ENCODE measurements around the gene MCM9.
A peak's percentile ranks its signal among the peaks of the same experiment; 100 is the strongest.
"Not testable (repeated sequence)": the region's sequence is repeated elsewhere in the genome, so short reads cannot be mapped to it uniquely, and the experiment has no call there.

The MCM9 gene

DNA sequence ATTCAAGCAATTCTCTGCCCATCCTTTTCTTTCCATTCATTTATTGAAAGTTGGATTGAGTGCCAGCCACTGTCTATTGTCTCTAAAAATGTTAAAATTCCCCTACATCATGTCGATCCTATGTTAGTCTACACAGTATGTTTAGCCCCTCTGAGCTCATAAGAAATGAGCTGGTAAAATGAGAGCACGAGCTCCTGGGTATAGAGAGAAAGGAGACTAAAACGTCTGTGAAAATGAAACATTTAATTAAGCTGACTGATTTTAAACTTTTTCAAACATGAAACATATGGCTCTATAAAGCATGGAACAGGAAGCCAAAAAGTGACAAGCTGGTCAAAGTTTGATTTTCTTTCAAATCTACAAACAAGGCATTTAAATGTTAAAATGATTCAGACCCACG lies 145.0 kb downstream of the MCM9 start:
- no peak for DNase-seq

GRCh38 chr6:118789419-118789818 lies 145.5 kb downstream of the MCM9 start:
- no peak for DNase-seq

DNA sequence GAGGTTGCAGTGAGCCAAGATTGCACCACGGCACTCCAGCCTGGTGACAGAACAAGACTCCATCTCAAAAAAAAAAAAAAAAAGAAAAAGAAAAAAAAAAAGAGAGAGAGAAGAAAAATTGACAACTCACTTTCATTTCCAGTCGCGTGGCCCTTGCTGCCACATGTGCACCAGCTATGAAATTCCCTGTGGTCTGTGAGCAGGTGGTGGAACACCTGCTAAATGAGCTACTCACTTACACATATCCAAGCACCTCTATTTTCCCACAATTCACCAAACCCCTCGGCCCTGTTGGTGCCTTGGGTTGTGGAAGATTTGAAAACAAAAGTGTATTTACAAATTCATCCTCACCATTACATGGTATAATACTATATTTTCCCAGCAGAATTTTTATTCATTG lies 146.3 kb downstream of the MCM9 start:
- DNase-seq: no peak

DNA sequence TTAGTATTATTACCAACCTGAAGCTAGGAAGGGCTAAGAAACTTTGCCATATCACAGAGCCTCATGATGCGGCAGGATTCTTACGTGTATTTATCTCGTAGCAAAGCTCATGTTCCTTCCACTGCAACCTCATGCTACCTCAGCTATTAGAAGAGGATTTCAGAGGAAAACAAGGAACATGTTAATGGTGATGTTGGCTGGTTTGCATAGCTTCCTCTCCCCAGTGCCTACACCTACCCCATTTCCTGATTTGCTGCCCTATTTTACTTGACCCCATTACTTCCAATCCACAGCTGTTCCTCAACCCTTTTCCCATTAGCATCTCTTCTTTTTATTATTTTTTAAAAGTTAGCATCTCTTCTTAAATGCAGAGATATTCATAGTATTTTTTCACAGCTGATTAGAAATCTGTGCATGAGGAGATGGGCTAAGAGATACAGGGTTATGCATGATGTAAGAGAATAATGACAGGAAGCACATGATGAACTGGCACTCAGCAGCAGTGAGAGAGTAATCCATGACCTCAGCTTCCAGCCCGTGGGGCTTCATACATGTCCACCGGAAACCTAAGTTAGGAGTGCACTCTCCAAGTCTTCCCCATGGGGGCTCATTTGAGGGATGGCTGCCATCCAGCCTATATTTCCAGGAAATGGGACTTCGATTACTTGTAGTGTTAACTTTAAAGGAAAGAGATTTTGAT lies 147.1 kb downstream of the MCM9 start:
- DNase-seq: peak; percentile 39

- DNase-seq: no peak
Observed at GRCh38 chr6:118786596-118787453, 148.1 kb downstream of the MCM9 start.

DNA sequence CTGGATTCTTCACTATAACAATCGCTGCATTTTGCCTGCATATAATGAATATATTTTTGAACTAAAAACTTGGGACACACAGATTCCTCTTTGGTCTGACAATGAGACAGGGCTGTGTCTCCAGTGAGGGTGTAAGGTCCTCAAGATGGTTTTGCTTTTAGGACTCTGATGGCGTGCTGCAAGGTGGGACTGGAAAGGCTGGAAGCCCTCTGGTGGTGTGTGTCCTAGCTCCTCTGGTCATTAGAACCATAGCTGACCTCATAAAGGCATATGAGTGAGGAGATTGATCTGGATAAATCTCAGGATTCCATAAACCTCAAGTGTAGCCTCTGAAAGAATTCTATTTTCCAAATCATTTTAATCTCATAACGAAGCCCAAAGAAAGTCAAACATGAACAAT lies 149.4 kb downstream of the MCM9 start:
- no peak for DNase-seq

GRCh38 chr6:118784641-118785164 lies 150.3 kb downstream of the MCM9 start:
- DNase-seq: no peak

DNA sequence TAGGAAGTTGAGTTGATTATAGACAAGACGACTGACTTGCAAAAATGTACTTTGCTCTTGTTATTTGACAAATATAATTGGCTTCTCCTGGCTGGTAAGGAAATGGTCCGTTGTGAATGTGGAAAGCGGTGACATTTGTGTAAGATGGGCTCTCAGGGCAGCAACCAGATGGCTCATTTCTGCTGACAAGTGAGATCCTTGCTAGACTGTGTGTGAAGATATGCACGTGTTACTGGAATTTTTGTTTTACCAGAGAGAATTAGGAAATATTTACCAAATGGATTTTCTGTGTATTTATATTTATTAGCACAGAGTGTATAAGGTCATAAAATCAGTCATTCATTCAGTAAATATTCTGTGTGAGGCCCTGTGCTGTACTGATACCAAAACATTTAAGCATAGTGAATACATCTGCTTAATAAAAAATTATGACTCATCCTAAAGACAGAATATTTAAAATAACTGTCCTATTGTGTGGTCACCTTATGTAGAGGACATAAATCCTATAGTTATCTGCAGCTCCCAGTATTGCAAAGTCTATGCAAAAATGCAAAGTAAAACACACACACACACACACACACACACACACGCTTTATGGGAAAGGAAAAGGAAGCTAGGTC lies 150.9 kb downstream of the MCM9 start:
- DNase-seq: no peak

- no peak for DNase-seq
Observed at GRCh38 chr6:118782651-118783050, 152.3 kb downstream of the MCM9 start.

DNA sequence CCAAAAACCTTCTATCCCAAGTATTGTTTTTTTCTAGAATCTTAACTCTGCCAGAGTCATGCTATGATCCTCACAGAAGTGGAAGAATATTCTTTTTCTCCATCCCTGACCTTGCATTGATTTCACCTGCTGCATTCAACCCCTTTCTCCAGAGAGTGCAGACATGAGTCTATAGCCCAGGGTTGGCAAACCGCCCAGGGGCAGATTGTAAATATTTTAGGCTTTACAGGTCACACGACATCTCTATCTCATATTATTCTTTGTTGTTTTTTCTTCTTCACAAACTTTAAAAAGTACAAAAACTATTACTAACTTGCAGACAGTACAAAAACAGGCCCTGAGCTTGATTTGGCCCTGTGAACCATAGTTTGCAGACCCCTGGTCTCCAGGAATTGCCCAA lies 153.1 kb downstream of the MCM9 start:
- no peak for DNase-seq

DNA sequence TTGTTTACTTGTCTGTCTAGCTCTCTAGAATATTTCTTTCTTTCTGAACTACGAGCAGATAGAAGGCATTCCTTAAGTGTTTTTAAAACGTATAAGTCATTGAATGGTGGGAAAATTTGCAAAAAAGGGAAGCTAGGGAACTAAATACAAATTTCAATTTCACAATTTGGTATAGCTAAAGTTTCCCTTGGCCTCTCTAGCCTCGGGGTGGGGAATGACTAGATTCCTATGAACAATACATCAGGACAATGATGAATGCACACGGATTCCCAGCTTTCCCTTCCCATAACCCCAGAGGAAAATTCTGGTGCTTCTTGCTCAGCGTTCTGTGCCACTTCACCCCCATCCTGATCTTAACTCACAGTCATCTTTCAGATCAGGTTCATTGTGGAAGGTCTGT lies 154.3 kb downstream of the MCM9 start:
- DNase-seq: no peak

- DNase-seq: peak; percentile 65
Observed at GRCh38 chr6:118776607-118777549, 158.1 kb downstream of the MCM9 start.

- DNase-seq: no peak
Observed at GRCh38 chr6:118775381-118775780, 159.6 kb downstream of the MCM9 start.

DNA sequence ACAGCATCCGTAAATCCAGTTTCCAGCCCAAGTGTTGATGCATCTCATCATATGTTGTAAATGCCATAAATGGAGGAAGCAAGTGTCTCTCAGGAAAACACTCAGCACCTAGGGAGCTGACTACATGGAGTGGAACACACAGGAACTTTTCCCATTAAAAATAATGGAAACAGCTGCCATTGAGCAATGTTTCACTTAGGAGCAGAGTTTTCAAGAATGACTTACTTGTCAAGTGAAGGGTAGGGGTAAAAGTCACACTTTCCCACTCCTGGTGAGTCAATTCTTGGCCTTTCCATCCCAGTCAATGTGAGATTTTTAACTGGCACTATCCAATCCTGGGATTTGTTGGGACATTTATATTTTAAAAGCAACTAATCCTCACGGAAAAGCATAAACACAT lies 160.4 kb downstream of the MCM9 start:
- DNase-seq: no peak

DNA sequence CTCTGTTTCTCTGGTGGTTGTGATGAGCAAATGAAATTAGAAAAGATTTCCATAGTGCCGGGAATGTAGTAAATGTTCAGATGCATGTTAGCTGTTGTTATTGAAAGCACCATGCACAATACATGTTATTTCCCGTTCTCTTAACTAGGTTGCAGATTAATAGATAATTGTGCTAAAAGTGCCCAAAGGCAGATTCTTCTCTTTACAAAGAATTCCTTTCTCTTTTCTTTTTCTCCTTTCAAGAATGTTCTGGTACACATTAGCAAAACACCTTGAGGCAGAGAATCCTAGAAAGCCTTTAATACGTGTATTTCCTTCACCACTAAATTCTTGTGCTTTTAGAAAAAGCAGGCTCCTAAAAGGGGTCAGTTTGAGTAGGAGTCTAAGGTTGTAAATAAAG lies 162.1 kb downstream of the MCM9 start:
- DNase-seq: no peak

DNA sequence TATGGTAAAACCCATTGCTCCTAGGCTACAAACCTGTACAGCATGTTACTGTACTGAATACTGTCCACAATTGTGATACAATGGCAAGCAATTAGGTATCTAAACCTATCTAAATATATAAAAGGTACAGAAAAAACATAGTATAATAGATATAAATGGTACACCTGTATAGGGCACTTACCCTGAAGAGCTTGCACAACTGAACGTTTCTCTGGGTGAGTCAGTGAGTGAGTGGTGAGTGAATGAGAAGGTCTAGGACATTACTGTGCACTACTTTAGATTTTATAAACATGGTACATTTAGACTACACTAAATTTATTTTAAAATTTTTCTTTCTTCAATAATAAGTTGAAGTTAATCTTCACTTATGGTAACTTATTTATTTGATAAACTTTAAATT lies 163.7 kb downstream of the MCM9 start:
- DNase-seq: no peak

DNA sequence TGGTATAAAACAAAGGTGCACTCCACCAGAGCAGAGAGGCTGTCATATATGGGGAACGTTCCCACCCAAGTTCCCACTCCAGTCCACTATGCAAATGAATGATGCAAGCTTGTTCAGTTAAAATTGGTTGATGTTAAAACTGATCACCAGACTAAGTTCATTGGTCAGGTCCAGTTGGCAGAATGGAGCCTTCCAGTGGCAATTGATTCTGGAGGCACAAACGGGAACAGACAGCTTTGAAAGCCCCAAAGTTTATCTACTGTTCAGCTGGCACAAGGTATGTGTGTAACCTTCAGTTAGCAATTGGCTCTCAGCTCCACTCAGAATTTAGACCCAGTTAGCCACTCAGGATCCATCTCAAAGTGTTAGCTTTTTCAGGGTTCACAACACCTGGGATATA lies 164.1 kb downstream of the MCM9 start:
- DNase-seq: no peak

DNA sequence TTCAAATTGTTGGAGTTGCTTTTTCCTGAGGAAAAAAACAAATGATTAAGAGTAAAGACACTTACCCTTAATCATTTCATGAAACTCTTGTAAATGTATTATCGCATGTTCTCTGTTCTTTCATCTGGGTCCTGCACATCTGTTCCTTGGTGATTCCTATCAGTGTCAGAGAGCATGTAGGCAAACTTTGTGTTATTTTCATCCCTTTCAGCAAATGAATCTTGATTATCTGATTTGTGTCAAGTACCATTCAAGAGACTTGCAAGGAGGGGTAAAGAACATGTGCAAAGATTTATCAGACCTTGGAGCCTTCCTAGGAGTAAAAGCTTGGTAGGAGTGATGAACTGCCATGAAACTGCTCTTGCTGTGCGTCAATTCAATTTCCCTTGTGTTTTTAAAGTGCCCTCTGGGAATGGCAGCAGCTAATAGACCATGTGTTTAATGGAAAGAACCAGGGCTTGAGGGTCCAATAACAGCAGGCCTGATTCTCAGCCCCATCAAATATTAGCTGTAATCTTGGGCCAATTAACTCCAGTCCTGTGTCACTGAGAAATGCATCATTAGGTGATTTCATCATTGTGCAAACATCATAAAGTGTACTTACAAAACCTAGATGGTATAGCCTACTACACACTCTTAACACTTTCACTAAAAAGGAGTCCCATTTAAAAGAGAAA lies 164.7 kb downstream of the MCM9 start:
- no peak for DNase-seq

DNA sequence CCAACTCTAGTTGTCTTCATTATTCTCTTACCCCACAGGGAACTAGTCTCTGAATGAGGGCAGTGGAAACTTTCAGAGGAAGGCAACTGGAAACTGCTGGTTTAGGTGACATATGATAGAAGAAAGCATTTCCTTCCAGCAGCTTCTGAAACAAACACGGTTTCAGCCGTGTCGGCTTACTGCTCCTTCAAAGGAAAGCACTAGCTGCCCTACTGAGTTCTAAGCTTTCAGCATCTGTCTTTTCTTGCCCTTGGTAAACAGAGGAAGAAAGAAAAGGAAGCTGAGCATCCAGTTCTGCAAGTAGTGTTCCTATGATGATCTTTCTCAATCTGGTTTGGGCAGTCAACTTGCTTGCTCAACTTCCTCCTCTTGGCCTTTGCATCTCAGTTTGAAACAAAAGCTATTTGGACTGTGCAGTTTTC lies 166.0 kb downstream of the MCM9 start:
- peak; percentile 20 for DNase-seq

- DNase-seq: no peak
Observed at GRCh38 chr6:118768441-118768840, 166.5 kb downstream of the MCM9 start.

- not testable (repeated sequence) for DNase-seq
Observed at GRCh38 chr6:118765316-118765715, 169.6 kb downstream of the MCM9 start.

GRCh38 chr6:118764766-118765165 lies 170.2 kb downstream of the MCM9 start:
- DNase-seq: no peak
